ENCODE measurements around the gene SMIM32.

- TF ChIP-seq LEF1 (IDR thresholded peaks at IDR 0.05; ENCODE audit: borderline replicate concordance) (no peak), TARDBP (IDR thresholded peaks at IDR 0.05) (no peak), L3MBTL2 (conservative IDR thresholded peaks at IDR 0.05) (no peak), HDGF (IDR thresholded peaks at IDR 0.05; ENCODE audit: borderline replicate concordance) (no peak), FOXM1 (IDR thresholded peaks at IDR 0.05; ENCODE audit: borderline replicate concordance) (no peak), FOXA1 (IDR thresholded peaks at IDR 0.05) (no peak), NFRKB (IDR thresholded peaks at IDR 0.05) (no peak), FOXK2 (IDR thresholded peaks at IDR 0.05) (no peak)
Measured at GRCh38 chr5:136242611-136243010, 49.6 kb upstream of the SMIM32 start.

Data from HEK293T (cell line).